Globus pallidus (tissue), 1 donor: Measurements from ENCODE around the gene FZR1.
A peak's percentile ranks its signal among the peaks of the same experiment; 100 is the strongest.

Source experiments
- DNase-seq: peaks from one replicate; pipeline ENCODE4 v3.0.0-alpha.2; 2015; ENCODE audit warnings: low spot score

Gene FZR1

GRCh38 chr19:3474010-3474409, 32.1 kb upstream of the FZR1 start:
- DNase-seq: no peak

- no peak for DNase-seq
Measured at GRCh38 chr19:3474614-3475013, 31.5 kb upstream of the FZR1 start.

- no peak for DNase-seq
Measured at GRCh38 chr19:3475449-3475848, 30.7 kb upstream of the FZR1 start.

- DNase-seq: no peak
Measured at GRCh38 chr19:3476830-3477229, 29.3 kb upstream of the FZR1 start.

GRCh38 chr19:3477506-3477905, 28.6 kb upstream of the FZR1 start:
- no peak for DNase-seq

DNA sequence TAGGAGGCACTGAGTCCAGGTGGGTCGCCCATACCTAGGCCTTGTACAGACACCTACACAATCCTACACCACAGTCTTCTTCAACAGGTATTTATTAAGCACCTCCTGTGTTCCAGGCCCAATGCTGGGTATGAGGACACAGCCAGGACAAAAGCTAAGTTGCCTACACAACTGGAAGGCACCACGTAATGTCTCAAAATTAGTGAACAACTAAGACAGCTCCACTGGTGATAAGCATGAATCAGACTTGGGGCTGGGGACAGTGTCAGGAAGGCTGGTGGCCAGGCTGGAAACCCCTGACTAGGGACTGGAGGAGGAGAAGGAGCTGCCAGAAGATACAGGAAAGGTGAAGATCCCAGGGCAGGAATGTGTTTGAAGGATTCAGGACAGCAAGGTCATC, 28.2 kb upstream of the FZR1 start:
- DNase-seq: no peak

DNA sequence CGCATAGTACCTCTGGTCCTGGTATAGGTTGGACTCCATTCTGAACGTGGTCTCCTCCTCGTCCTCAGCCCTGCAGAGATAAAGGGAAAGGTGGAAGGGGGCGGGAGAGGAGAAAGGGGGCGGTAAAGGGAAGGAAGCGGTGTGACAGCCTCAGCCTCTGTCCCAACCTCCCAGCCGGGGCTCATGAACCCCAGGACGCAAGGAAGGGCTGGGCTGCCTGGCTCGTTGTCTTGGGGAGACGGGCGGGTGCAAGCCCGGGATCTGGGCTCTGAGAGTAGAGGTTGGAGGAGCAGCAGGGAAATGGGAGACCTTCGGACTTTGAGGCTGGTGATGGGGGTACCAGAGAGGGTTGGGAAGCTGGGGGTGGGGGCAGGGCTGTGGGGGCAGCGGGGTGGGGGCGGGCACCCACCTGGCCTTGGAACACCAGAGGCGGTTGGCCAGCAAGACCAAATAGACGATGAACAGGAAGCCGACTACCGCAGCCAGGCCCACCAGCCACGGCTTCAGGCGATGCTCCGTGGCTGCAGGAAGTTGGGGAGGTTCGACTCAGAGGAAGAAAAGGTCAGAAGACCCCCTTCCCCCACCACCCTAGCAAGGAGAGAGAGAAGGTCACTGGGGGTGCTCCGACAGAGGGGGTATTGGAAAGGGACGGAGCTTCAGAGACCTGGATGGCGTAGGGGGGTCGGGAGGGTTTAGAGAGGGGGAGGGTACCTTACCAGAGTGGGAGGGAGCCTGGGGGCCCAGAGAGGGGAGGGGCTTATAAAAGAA, 27.5 kb upstream of the FZR1 start:
- DNase-seq: no peak

DNA sequence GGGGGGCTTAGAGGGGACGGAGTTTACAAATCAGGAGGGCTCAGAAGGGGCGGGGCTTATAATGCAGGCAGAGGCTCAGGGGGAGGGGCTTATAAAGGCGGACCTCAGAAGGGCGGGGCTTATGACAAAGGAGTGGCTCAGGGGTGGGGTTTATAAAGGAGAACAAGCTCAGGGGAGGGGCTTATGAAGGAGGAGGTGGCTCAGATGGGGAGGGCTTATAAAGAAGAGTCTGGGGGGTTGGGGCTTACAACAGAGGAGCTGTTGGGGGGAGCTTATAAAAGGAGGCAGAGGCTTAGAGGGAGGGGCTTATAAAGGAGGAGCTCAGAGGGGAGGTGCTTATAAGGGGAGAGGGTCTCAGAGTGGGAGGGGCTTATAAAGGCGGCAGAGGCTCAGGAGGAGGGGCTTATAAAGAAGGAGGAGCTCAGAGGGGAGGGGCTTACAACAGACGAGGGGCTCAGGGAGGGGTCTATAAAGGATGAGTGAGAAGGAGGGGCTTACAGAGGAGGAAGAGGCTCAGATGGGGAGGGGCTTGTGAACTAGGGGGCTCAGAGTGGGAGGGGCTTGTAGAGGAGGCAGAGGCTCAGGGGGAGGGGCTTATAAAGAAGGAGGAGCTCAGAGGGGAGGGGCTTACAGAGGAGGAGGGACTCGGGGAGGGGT, 26.8 kb upstream of the FZR1 start:
- no peak for DNase-seq

DNA sequence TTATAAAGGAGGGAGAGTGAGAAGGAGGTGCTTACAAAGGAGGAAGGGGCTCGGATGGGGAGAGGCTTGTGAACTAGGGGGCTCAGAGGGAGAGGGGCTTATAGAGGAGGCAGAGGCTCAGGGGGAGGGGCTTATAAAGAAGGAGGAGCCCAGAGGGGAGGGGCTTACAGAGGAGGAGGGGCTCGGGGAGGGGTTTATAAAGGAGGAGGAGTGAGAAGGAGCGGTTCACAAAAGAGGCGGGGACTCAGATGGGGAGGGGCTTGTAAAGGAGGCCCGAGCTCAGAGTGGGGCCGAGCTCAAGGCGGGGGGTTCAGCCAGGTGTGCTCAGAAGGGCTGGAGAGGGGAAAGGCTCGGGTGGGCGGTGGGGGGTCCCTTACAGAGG, 26.3 kb upstream of the FZR1 start:
- no peak for DNase-seq

DNA sequence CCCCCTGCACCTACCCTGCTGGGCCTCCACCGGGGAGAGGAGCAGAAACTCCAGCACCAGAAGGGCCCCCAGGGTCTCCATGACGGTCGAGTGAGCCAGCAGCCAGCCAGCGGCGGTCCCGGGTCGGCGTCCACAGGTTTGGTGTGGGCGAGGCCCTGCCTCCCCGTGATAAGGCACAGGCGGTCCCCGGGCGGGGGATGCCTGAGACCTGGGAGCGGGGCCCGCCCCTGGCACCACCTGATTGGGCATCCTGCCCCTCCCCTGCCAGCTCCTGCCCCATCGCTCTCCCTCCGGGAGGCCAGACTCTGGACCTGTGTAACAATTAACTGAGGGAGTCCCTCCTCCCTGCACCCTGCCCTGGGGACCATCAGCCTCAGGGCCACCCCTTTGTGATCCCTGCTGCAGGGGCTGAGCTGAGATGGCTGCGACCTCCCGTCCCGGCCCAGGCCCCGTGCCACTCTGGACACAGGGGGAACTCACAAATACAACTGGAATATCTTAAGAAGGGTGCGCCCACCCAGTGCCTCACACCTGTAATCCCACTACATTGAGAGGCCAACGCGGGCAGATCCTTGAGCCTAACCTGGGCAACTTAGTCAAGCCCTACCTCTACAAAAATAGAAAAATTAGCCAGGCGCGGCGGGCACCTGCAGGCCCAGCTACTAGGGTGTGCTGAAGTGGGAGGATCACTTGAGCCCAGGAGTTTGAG, 25.6 kb upstream of the FZR1 start, which contains the start of gene SMIM24:
SMIM24 (minus strand) TSS at position 143 of the 709 bp plus-strand sequence; CDS start at position 81, 62 bp downstream.
- DNase-seq: no peak

GRCh38 chr19:3481241-3482090, 24.6 kb upstream of the FZR1 start:
- DNase-seq: no peak

- DNase-seq: no peak
Measured at GRCh38 chr19:3482507-3483225, 23.4 kb upstream of the FZR1 start.

- DNase-seq: no peak
Measured at GRCh38 chr19:3483226-3483628, 22.9 kb upstream of the FZR1 start, which contains the start of gene SMIM44. Gene SMIM44, minus strand, starts transcription at chr19:3483441. Its CDS starts 38 bp downstream, at chr19:3483403.

DNA sequence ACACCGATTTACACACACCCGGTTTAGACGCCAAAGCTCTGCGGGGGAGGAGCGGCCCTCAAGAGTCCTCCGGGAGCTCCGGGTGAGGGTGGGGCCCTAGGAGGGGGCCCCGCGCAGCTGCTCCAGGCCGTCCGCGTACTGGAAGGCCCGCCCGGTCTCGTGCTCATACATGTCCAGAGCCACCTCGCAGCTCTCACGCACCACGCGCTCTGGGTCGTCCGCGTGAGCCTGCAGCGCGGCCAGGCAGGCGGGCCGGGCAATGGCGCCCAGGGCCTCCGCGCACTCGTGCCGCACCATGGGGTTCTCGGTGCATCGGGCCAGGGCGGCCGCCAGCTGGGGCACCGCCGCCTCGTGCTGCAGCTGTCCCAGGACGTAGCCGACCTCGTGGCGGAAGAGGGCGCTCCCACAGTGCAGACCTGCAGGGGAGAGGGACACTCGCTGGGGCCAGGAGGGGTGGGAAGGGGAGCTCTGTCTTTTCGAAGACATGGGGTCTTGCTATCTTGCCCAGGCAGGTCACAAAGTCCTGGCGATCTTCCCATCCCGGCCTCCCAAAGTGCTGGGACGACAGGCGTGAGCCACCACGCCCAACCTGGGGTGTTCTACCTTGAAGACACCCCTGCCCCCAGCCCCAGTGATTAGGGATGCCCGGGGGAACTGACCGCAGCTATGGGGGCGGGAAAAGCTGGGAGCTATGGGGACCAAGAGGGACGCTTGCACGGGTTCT, 14.6 kb upstream of the FZR1 start:
- DNase-seq: no peak

DNA sequence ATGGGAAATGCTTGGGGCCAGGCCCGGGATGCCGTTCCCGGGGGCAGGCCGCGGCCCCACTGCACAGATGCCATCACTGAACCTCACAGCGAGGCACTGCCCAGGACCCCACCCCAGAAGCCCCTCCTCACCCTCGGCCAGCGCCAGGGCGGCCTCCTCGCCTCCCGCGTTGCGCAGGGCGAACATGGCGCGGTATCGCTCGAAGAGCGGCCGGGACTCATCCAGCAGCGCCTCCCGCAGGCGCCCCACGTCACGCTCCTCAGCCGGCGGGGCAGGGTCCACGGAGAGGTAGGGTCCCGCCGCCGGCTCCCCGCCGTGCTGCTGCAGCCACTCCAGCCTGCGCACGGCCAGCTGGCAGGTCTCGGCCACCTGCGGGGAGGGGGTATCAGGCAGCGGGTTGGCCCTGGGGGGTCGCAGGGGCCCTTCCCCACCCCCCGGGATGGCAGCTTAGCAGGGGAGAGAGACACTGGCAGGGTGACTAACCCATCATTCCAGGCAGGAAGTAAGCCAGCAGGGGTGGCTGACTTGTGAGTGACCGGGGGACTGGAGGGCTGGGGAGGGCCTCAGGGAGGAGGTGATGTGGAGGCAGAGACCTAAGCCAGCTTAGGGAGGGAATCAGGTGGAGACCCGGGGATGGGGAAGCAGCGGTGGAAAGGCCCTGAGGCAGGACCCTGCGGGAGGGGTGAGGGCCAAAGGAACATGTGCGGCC, 13.8 kb upstream of the FZR1 start:
- no peak for DNase-seq

DNA sequence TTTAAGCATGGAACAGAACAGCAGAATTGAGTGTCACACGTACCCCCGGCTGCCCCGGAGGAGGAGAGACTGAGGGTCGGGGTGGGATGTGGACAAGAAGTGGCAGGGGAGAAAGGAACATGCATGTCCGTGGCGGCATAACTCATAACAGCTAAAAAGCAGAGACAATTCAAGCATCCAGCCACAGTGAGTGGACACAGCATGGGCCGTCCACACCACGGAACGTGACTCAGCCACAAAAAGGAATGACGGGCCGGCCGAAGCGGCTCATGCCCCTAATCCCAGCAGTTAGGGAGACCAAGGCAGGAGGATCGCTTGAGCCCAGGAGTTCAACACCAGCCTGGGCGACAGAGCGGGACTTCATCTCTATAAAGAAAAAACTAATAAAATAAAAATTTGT, 13.2 kb upstream of the FZR1 start:
- no peak for DNase-seq

GRCh38 chr19:3493651-3494050, 12.5 kb upstream of the FZR1 start:
- DNase-seq: no peak

DNA sequence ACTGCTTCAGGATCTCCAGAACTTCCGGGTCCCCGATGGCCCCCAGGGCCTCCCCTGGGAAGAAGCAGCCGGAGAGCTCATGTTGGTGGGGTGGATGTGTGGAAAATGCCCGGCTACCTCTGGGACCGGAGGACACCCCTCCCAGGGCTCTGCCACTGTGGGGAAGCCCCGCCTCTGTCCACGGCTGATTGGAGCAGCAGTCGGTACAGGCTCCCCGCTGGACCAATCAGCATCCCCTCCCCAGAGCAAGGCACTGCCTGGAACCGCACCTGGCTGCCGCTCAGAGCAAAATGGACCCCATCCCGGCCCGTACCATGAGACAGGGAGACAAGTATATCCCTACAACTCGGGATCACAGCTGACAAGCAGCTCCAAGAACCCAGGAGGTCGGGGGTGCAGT, 12.1 kb upstream of the FZR1 start:
- peak; percentile 98 for DNase-seq

DNA sequence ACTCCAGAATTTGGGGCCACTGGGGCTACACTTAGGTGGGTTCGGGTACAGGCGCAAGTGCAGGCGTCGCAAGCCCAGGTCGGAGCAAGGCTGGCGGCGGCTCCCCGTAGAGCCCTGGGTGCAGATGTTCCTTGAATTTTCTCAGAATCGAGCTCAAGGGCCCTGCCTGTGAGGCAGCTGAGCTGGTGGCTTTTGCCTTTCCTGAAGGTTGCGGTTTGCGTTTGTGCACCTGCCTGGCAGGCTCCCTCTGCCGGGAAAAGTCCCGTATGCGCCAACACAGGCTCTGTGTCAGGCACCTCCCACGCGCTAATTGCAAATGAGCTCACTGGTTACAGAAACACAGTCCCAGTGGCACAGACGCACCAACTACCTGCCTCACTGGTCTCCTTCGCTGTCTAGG, 11.6 kb upstream of the FZR1 start:
- DNase-seq: no peak
